DND-41 (cell line): Measurements from ENCODE around the gene GRIA1.
"Not testable (repeated sequence)": the region's sequence is repeated elsewhere in the genome, so short reads cannot be mapped to it uniquely, and the experiment has no call there.

Experiments used
- ATAC-seq: fragments of 200-7000 bp; cut with Tn5 transposase; 3 replicates; pipeline ENCODE4 v1.9.1; 2021; ENCODE audit warnings: low read depth; ENCODE audit not compliant: insufficient read depth
- DNase-seq: peaks from one replicate; pipeline ENCODE4 v3.0.0-alpha.2; 2020
- H2AFZ ChIP-seq: 2 replicates; pipeline ENCODE4 v1.6.0; 2012; ENCODE audit warnings: low read depth, low read length
- H3K27ac ChIP-seq: 2 replicates; pipeline ENCODE4 v1.5.1; 2012; ENCODE audit warnings: low read length, inconsistent platforms
- H3K27me3 ChIP-seq: fragments of 200-600 bp; sonication (generic); 2 replicates; pipeline ENCODE4 v1.6.0; 2012; ENCODE audit warnings: low read length, mild to moderate bottlenecking, inconsistent platforms; ENCODE audit not compliant: insufficient read depth, poor library complexity
- H3K36me3 ChIP-seq: 2 replicates; pipeline ENCODE4 v1.5.1; 2012; ENCODE audit warnings: low read length, inconsistent platforms; ENCODE audit not compliant: insufficient read depth
- H3K4me1 ChIP-seq: 2 replicates; pipeline ENCODE4 v1.5.1; 2012; ENCODE audit warnings: mild to moderate bottlenecking, low read length; ENCODE audit not compliant: insufficient read depth
- H3K4me2 ChIP-seq: 2 replicates; pipeline ENCODE4 v1.6.0; 2012; ENCODE audit warnings: mild to moderate bottlenecking, moderate library complexity, low read length, inconsistent platforms; ENCODE audit not compliant: insufficient read depth
- H3K4me3 ChIP-seq, 2 experiments: fragments of 200-600 bp in 1 of 2; shearing (Covaris generic) in 1 of 2; 2 replicates each; pipeline ENCODE4 v1.5.1; 2012 to 2016; ENCODE audit warnings: inconsistent platforms in 2 of 2, low read length in 2 of 2, mild to moderate bottlenecking in 2 of 2, low read depth in 1 of 2, moderate library complexity in 1 of 2
- H3K79me2 ChIP-seq: 2 replicates; pipeline ENCODE4 v1.6.0; 2012; ENCODE audit warnings: low read length, inconsistent platforms; ENCODE audit not compliant: insufficient read depth
- H3K9ac ChIP-seq: 2 replicates; pipeline ENCODE4 v1.6.0; 2012; ENCODE audit warnings: low read depth, mild to moderate bottlenecking, inconsistent platforms, low read length, moderate library complexity
- H3K9me3 ChIP-seq: 2 replicates; pipeline ENCODE4 v1.5.1; 2012; ENCODE audit warnings: low read length, moderate library complexity, mild to moderate bottlenecking, inconsistent platforms; ENCODE audit not compliant: insufficient read depth, severe bottlenecking
- H4K20me1 ChIP-seq: 2 replicates; pipeline ENCODE4 v1.6.0; 2012; ENCODE audit warnings: low read length; ENCODE audit not compliant: insufficient read depth
- CTCF ChIP-seq: IDR thresholded peaks from 2 replicates; pipeline ENCODE4 v1.5.1; 2012; ENCODE audit warnings: borderline replicate concordance, low read length, moderate library complexity, mild to moderate bottlenecking; ENCODE audit not compliant: poor library complexity, severe bottlenecking; ENCODE audit errors: extremely low read depth
- EZH2 ChIP-seq: IDR thresholded peaks from 3 replicates; pipeline ENCODE4 v1.6.1; 2012; ENCODE audit warnings: borderline replicate concordance, low read depth, mild to moderate bottlenecking, moderate library complexity, low read length, inconsistent platforms; ENCODE audit not compliant: severe bottlenecking

The GRIA1 gene

GRCh38 chr5:153831973-153832372 lies 341.5 kb downstream of the GRIA1 start:
- DNase-seq, result no peak

GRCh38 chr5:153835891-153836515 lies 345.5 kb downstream of the GRIA1 start:
- H3K4me3 ChIP-seq, result no peak overlapping the region
- H2AFZ ChIP-seq, result no peak overlapping the region
- no peak for TF ChIP-seq EZH2
- no peak for TF ChIP-seq CTCF
- H3K9me3 ChIP-seq, result no peaks in the 10 kb centered on the region
- no peak overlapping the region for H3K9ac ChIP-seq
- no peaks in the 10 kb centered on the region for H3K36me3 ChIP-seq
- H3K4me1 ChIP-seq, result no peaks in the 10 kb centered on the region
- H3K27me3 ChIP-seq, result no peaks in the 10 kb centered on the region
- H4K20me1 ChIP-seq, result no peaks in the 10 kb centered on the region
- no peaks in the 10 kb centered on the region for H3K79me2 ChIP-seq
- no peak overlapping the region for H3K27ac ChIP-seq
- ATAC-seq (no peak), DNase-seq (no peak)
- no peak overlapping the region for H3K4me2 ChIP-seq

More at GRCh38 chr5:153831973-153832372, 341.5 kb downstream of the GRIA1 start:
- peaks cover 5% of the 10 kb centered on the region for H3K27me3 ChIP-seq
- H3K36me3 ChIP-seq, result no peaks in the 10 kb centered on the region
- no peak overlapping the region for H3K4me2 ChIP-seq
- H3K9me3 ChIP-seq, result no peaks in the 10 kb centered on the region
- H4K20me1 ChIP-seq, result no peaks in the 10 kb centered on the region
- H3K27ac ChIP-seq, result no peak overlapping the region
- H3K4me3 ChIP-seq, result no peak overlapping the region
- TF ChIP-seq CTCF (no peak), EZH2 (no peak)
- H3K4me1 ChIP-seq, result no peaks in the 10 kb centered on the region
- no peak overlapping the region for H2AFZ ChIP-seq
- no peak overlapping the region for H3K9ac ChIP-seq
- peak; percentile 70; the same call in 1 of the 3 replicates for ATAC-seq
- no peaks in the 10 kb centered on the region for H3K79me2 ChIP-seq

- not testable (repeated sequence) for H3K79me2 ChIP-seq, H3K27me3 ChIP-seq, H3K36me3 ChIP-seq, H3K27ac ChIP-seq, H3K9me3 ChIP-seq, ATAC-seq, H3K4me1 ChIP-seq, H2AFZ ChIP-seq, H3K4me3 ChIP-seq, H3K4me2 ChIP-seq, H4K20me1 ChIP-seq, DNase-seq, H3K9ac ChIP-seq
These were observed 359.0 kb downstream of the GRIA1 start for GRCh38 chr5:153849303-153850113.

GRCh38 chr5:153860195-153860886 lies 369.9 kb downstream of the GRIA1 start:
- TF ChIP-seq CTCF (no peak), EZH2 (no peak)
- H3K36me3 ChIP-seq, result no peaks in the 10 kb centered on the region
- H3K27me3 ChIP-seq, result no peaks in the 10 kb centered on the region
- no peak for ATAC-seq
- no peak overlapping the region for H2AFZ ChIP-seq
- H3K9ac ChIP-seq, result no peak overlapping the region
- no peak for DNase-seq
- peaks cover 3% of the 10 kb centered on the region for H3K9me3 ChIP-seq
- no peak overlapping the region for H3K4me3 ChIP-seq
- no peak overlapping the region for H3K4me2 ChIP-seq
- no peaks in the 10 kb centered on the region for H3K4me1 ChIP-seq
- H3K27ac ChIP-seq, result no peak overlapping the region
- no peaks in the 10 kb centered on the region for H4K20me1 ChIP-seq
- no peaks in the 10 kb centered on the region for H3K79me2 ChIP-seq

GRCh38 chr5:153862906-153863305 lies 372.4 kb downstream of the GRIA1 start:
- not testable (repeated sequence) for ATAC-seq, H3K9me3 ChIP-seq, DNase-seq

More at GRCh38 chr5:153862906-153863305, 372.4 kb downstream of the GRIA1 start:
- not testable (repeated sequence) for H2AFZ ChIP-seq, H3K4me2 ChIP-seq, H3K9ac ChIP-seq, H4K20me1 ChIP-seq, H3K36me3 ChIP-seq, H3K79me2 ChIP-seq, H3K4me3 ChIP-seq, H3K27me3 ChIP-seq, H3K4me1 ChIP-seq, H3K27ac ChIP-seq
